Spleen (tissue), 7 donors: Measurements from ENCODE around the gene EVI5.
"Not testable (repeated sequence)": the region's sequence is repeated elsewhere in the genome, so short reads cannot be mapped to it uniquely, and the experiment has no call there.

Experiments used
- CTCF ChIP-seq, 11 experiments: fragments of 200-600 bp in 7 of 11; fragments of 450-650 bp in 4 of 11; sonication (generic) in 4 of 11; IDR thresholded peaks in 8 of 11; conservative IDR thresholded peaks in 3 of 11; 1 replicate in 7 of 11; 2 replicates in 4 of 11; pipeline versions ENCODE4 v1.4.0 to v1.8.0; 2016 to 2021; ENCODE audit warnings: antibody characterized with exemption in 11 of 11, inconsistent platforms in 4 of 11, mild to moderate bottlenecking in 1 of 11
- POLR2A ChIP-seq, 3 donors: fragments of 450-650 bp; IDR thresholded peaks; one replicate each; pipeline ENCODE4 v1.5.1; 2017; ENCODE audit warnings: antibody characterized with exemption in 3 of 3, mild to moderate bottlenecking in 1 of 3
- donor health status: DM: no; HTN: no; CAD: no; lungs with moderate emphysema.
- donor health status: DM: no; HTN: no; CAD: no.
- donor health status: DM: no; HTN: no; CAD: no.

DNA sequence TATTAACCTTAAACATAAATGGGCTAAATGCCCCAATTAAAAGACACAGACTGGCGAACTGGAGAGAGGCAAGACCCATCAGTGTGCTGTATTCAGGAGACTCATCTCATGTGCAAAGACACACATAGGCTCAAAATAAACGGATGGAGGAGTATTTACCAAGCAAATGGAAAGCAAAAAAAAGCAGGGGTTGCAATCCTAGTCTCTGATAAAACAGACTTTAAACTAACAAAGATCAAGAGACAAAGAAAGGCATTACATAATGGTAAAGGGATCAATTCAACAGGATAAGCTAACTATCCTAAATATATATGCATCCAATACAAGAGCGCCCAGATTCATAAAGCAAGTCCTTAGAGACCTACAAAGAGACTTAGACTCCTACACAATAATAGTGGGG lies 253.0 kb downstream of the EVI5 start:
- TF ChIP-seq POLR2A (IDR thresholded peaks at IDR 0.05); CTCF (IDR thresholded peaks at IDR 0.05 in 8 of 11, conservative IDR thresholded peaks at IDR 0.05 in 3 of 11): not testable (repeated sequence)
